Activated CD4-positive, alpha-beta memory T cell treated with anti-CD3 and anti-CD28 coated beads, Interleukin-2, amount 10 ng/mL, durations not matched to agents 7 days and 5 days (primary cell): ENCODE results near the gene FOCAD. TPM values are rescaled to one million over a fixed set of nuclear protein-coding genes. Genes with fewer than 3 reads are reported as not detected.

Experiments used
- CTCF ChIA-PET: fragments of 350-600 bp; sonication (Branson Sonifier 250); formaldehyde crosslinking; loops from one replicate; lab custom pipeline; 2021; ENCODE audit warnings: antibody characterized with exemption, inconsistent platforms; lab: Charles Lee
- POLR2A ChIA-PET: fragments of 350-600 bp; sonication (Branson Sonifier 250); formaldehyde crosslinking; loops from one replicate; lab custom pipeline; 2021; ENCODE audit warnings: antibody characterized with exemption; lab: Charles Lee
- DNase-seq: peaks from one replicate; pipeline ENCODE4 v3.0.0-alpha.2; 2020
- H3K27ac Mint-ChIP-seq: one replicate; pipeline ENCODE4 v1.8.0; 2021; ENCODE audit warnings: mild to moderate bottlenecking, mixed read lengths
- H3K27me3 Mint-ChIP-seq: one replicate; pipeline ENCODE4 v1.8.0; 2021; ENCODE audit warnings: mixed read lengths
- H3K36me3 Mint-ChIP-seq: one replicate; pipeline ENCODE4 v1.8.0; 2021; ENCODE audit warnings: low read depth, mixed read lengths
- H3K4me1 Mint-ChIP-seq: one replicate; pipeline ENCODE4 v1.8.0; 2021; ENCODE audit warnings: mixed read lengths
- H3K4me3 Mint-ChIP-seq: one replicate; pipeline ENCODE4 v1.8.0; 2021; ENCODE audit warnings: mild to moderate bottlenecking, mixed read lengths
- H3K9me3 Mint-ChIP-seq: one replicate; pipeline ENCODE4 v1.8.0; 2021; ENCODE audit warnings: mixed read lengths
- total RNA-seq, 2 experiments: library from RNA; stranded (reverse); gene quantifications; one replicate each; pipeline ENCODE4 v1.2.3, GENCODE V29; 2021

The FOCAD gene
- total RNA-seq, 2 experiments from 2014 or later, result 26.3 to 30.7 TPM

GRCh38 chr9:20684875-20685696 is 1.0 kb downstream of the FOCAD start:
- Mint-ChIP-seq H3K4me1 (peaks cover 20% of the 10 kb centered on the region), H3K36me3 (no peaks in the 10 kb centered on the region), H3K9me3 (no peaks in the 10 kb centered on the region), H3K4me3 (peak overlapping the region; percentile 91), H3K27me3 (no peaks in the 10 kb centered on the region), H3K27ac (peak overlapping the region; percentile 73)
- DNase-seq, result no peak
- CTCF ChIA-PET, result interaction anchor here (0.7 to 2.8 kb wide), 8 partner anchors 13 to 426 kb away, joined by 3 to 16 read pairs (median 4); partner anchors contain the start of gene MLLT3
- POLR2A ChIA-PET, result interaction anchor here (0.7 to 3.9 kb wide), 25 partner anchors 9 to 1305 kb away, joined by 3 to 92 read pairs (median 5); partner anchors contain the start of genes HACD4, MLLT3 and RPS6

- Mint-ChIP-seq H3K27ac (no peak overlapping the region), H3K36me3 (no peaks in the 10 kb centered on the region), H3K4me1 (peaks cover 20% of the 10 kb centered on the region), H3K9me3 (no peaks in the 10 kb centered on the region), H3K4me3 (peak overlapping the region; percentile 91), H3K27me3 (no peaks in the 10 kb centered on the region)
- ChIA-PET POLR2A (interaction anchor here (1.1 to 3.9 kb wide), 7 partner anchors 27 to 937 kb away, joined by 3 to 92 read pairs (median 10); partner anchors contain the start of genes HACD4 and MLLT3), CTCF (interaction anchor here (2.8 kb wide), 1 partner anchor 63 kb away, joined by 16 read pairs; the partner anchor contains the start of gene MLLT3)
- DNase-seq, result no peak
These were observed 1.7 kb downstream of the FOCAD start for GRCh38 chr9:20685769-20686168.

- CTCF ChIA-PET, result no interaction called here
- H3K4me3 Mint-ChIP-seq, result no peak overlapping the region
These were observed 5.8 kb downstream of the FOCAD start for GRCh38 chr9:20689833-20690232.

DNA sequence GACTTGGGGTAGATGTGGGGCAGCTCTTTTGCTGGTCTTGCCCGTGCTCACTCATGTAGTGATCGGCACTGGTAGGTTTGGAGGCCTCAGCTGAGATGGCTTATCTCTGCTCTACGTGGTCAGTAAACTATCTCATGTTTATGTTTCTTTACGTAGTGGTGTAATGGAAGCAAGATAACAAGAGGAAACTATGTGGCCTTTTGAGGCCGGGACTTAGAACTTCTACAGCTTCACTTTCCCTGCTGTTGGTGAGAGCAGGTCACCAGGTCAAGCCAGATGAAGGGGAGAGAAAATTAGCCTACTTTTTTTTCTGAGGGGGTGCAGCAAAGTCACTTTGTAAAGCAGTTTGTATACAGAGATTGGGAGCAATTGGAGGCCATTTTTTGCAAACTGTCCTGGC is 8.5 kb downstream of the FOCAD start:
- Mint-ChIP-seq H3K27me3 (no peaks in the 10 kb centered on the region), H3K9me3 (no peaks in the 10 kb centered on the region), H3K4me1 (peaks cover 5% of the 10 kb centered on the region), H3K27ac (no peak overlapping the region), H3K4me3 (no peak overlapping the region), H3K36me3 (peaks cover 4% of the 10 kb centered on the region)
- ChIA-PET POLR2A (no interaction called here), CTCF (no interaction called here)
- DNase-seq, result no peak

More at GRCh38 chr9:20689833-20690232, 5.8 kb downstream of the FOCAD start:
- peaks cover 12% of the 10 kb centered on the region for H3K4me1 Mint-ChIP-seq
- no peaks in the 10 kb centered on the region for H3K36me3 Mint-ChIP-seq
- H3K27ac Mint-ChIP-seq, result no peak overlapping the region
- no peak for DNase-seq
- H3K9me3 Mint-ChIP-seq, result no peaks in the 10 kb centered on the region
- H3K27me3 Mint-ChIP-seq, result no peaks in the 10 kb centered on the region
- POLR2A ChIA-PET, result no interaction called here

DNA sequence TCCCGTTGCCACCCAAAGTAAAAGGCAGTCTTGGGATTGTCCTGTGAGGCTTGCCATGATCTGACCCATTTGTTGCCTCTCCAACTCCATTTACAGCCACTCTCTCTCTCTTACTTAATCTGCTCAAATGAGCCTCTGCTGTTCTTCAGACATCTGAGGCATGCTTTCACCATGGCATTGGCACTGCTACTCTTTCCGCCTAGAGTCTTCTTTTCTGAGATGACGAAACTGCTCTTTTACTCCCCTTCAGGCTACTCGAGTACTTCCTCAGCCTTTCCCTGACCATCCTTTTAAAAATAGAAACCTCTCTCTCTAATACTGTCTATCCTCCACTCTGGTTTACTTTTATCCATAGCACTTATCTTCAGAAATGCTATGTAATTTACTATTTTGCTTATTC is 9.0 kb downstream of the FOCAD start:
- ChIA-PET POLR2A (no interaction called here), CTCF (no interaction called here)
- no peak overlapping the region for H3K27ac Mint-ChIP-seq
- H3K4me1 Mint-ChIP-seq, result peaks cover 5% of the 10 kb centered on the region
- H3K36me3 Mint-ChIP-seq, result peaks cover 4% of the 10 kb centered on the region
- no peak overlapping the region for H3K4me3 Mint-ChIP-seq
- no peak for DNase-seq
- H3K9me3 Mint-ChIP-seq, result no peaks in the 10 kb centered on the region
- H3K27me3 Mint-ChIP-seq, result no peaks in the 10 kb centered on the region

DNA sequence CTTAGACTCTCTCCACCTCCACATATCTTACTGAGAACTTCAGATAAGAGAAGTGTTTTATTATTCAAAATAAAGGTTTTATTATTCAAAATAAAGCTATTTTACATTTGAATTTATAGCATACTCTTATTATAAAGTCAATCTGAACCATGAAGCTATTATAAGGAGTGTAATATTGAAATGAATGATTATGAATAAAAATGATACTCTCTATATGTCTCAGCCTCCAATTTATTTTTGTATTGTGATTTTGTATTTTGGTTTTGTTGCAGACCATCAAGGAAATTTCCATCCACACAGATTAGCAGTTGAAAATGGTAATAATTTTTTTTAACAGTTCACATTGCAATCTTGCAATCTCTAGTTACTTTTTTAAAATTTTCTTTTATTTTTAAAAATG is 10.2 kb downstream of the FOCAD start:
- Mint-ChIP-seq H3K27me3 (no peaks in the 10 kb centered on the region), H3K9me3 (no peaks in the 10 kb centered on the region), H3K4me3 (no peak overlapping the region), H3K36me3 (peaks cover 4% of the 10 kb centered on the region), H3K27ac (no peak overlapping the region), H3K4me1 (peaks cover 11% of the 10 kb centered on the region)
- DNase-seq, result no peak
- ChIA-PET POLR2A (interaction anchor here (1.4 kb wide), 1 partner anchor 10 kb away, joined by 8 read pairs; the partner anchor contains the start of gene FOCAD), CTCF (no interaction called here)

DNA sequence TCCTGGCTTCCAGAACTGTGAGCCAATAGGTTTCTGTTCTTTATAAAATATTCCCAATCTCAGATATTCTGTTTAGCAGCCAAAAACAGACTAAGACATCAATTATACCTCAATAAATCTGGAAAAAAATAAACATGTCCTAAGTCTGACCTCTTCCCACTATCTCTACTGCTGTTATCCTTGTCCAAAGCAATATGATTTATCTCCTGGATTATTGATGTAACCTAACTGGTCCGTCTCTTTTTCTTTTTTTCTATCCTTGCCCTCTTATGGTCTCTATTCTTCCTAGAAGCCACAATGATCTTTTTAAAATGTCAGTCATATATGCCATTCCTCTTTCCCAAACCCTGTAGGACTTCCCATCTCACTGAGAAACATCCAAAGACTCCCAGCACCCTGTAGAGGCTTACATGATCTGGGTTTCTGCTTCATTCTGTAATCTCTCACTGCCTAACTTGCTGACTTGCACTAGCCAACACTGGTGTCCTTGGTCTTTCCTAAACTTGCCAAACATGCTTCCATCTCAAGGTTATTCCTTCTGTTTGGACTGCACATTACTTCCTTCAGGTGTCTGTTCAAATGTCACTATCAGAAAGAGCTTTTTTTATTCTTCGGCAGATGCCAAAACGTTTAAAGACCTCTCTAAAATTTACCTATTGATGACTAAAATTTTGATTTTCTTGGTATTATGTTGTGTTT is 13.1 kb downstream of the FOCAD start:
- Mint-ChIP-seq H3K27ac (no peak overlapping the region), H3K9me3 (no peaks in the 10 kb centered on the region)
- POLR2A ChIA-PET, result no interaction called here

GRCh38 chr9:20698782-20699181 is 14.7 kb downstream of the FOCAD start:
- Mint-ChIP-seq H3K27me3 (no peaks in the 10 kb centered on the region), H3K9me3 (no peaks in the 10 kb centered on the region), H3K4me1 (peaks cover 9% of the 10 kb centered on the region), H3K4me3 (no peak overlapping the region), H3K27ac (no peak overlapping the region), H3K36me3 (peaks cover 4% of the 10 kb centered on the region)
- CTCF ChIA-PET, result no interaction called here
- DNase-seq, result no peak
- POLR2A ChIA-PET, result no interaction called here

More for the DNA sequence above, 13.1 kb downstream of the FOCAD start:
- H3K4me1 Mint-ChIP-seq, result peaks cover 11% of the 10 kb centered on the region
- DNase-seq, result no peak
- peaks cover 4% of the 10 kb centered on the region for H3K36me3 Mint-ChIP-seq
- no peak overlapping the region for H3K4me3 Mint-ChIP-seq
- CTCF ChIA-PET, result no interaction called here
- no peaks in the 10 kb centered on the region for H3K27me3 Mint-ChIP-seq

- CTCF ChIA-PET, result no interaction called here
These were observed 17.0 kb downstream of the FOCAD start for GRCh38 chr9:20701060-20701459.

DNA sequence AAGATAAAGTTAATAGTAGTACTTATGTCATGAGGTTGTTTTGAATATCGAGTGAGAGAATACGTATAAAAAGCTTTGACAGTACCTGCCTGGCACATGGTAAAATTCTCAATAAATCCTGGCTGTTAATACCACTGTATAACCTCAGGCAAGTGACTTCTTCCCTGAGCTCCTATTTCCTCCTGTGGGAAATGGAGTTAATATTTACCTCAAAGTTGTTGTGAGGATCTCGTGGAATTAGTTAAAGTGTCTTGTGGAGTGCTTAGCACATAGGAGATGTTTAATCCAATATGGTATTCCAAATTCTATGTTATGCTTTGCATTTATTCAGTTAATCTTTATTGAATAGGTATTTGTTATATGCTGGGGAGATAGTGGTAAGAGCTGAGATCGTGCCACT is 18.5 kb downstream of the FOCAD start:
- Mint-ChIP-seq H3K27ac (no peak overlapping the region), H3K27me3 (no peaks in the 10 kb centered on the region)
- POLR2A ChIA-PET, result no interaction called here

More at GRCh38 chr9:20701060-20701459, 17.0 kb downstream of the FOCAD start:
- peaks cover 6% of the 10 kb centered on the region for H3K4me1 Mint-ChIP-seq
- no peaks in the 10 kb centered on the region for H3K9me3 Mint-ChIP-seq
- H3K4me3 Mint-ChIP-seq, result no peak overlapping the region
- peaks cover 4% of the 10 kb centered on the region for H3K36me3 Mint-ChIP-seq
- H3K27ac Mint-ChIP-seq, result no peak overlapping the region
- POLR2A ChIA-PET, result interaction anchor here (1.3 kb wide), 1 partner anchor 17 kb away, joined by 8 read pairs; the partner anchor contains the start of gene FOCAD
- H3K27me3 Mint-ChIP-seq, result no peaks in the 10 kb centered on the region
- DNase-seq, result no peak

DNA sequence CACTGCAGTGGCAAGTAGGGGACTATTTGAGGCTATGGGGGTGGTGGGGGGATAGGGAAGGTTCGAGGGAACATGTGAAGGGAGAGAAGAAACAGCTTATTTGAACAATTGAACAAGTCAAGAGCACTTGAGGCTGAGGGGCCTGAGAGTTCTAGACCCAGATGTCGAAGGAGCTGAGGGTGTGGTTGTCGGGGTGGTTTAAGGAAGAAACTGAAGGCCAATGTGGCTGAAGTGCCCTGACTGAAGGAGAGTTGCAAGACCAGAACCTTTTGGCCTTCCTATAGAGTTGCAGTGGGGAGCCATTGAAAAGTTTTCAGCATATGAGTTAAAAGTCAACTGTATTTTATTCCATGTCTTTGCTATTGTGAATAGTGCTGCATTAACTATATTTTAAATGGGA is 19.1 kb downstream of the FOCAD start:
- Mint-ChIP-seq H3K4me3 (no peak overlapping the region), H3K4me1 (peaks cover 6% of the 10 kb centered on the region), H3K9me3 (no peaks in the 10 kb centered on the region), H3K36me3 (peaks cover 4% of the 10 kb centered on the region), H3K27me3 (no peaks in the 10 kb centered on the region), H3K27ac (no peak overlapping the region)
- DNase-seq, result no peak
- ChIA-PET CTCF (no interaction called here), POLR2A (no interaction called here)

More for the DNA sequence above, 18.5 kb downstream of the FOCAD start:
- Mint-ChIP-seq H3K36me3 (peaks cover 2% of the 10 kb centered on the region), H3K4me1 (peaks cover 6% of the 10 kb centered on the region), H3K9me3 (no peaks in the 10 kb centered on the region), H3K4me3 (no peak overlapping the region)
- DNase-seq, result no peak
- CTCF ChIA-PET, result no interaction called here

DNA sequence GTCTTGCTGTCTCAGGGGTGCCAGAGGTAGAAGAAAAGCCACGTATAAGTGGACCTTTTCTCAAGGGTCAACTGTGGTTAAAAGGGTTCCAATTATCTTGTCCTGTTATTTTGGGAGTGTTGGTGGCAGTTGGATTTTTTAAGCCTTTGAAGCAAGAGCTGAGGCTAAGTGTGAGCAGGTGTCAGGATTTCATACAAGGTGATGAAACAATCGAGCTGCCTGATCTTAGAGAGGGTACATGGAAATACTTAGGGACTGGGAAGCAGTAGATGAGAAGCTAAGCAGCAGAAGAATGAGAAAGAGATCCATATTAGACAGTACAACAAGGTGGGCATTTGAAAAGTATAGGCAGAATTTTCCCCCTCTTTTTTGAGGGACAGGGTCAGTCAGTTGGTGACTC is 23.6 kb downstream of the FOCAD start:
- no peaks in the 10 kb centered on the region for H3K9me3 Mint-ChIP-seq
- no peaks in the 10 kb centered on the region for H3K27me3 Mint-ChIP-seq
- no peak overlapping the region for H3K4me3 Mint-ChIP-seq
- ChIA-PET CTCF (interaction anchor here (1.0 kb wide), 1 partner anchor 24 kb away, joined by 4 read pairs; the partner anchor contains the start of gene FOCAD), POLR2A (interaction anchor here (0.7 kb wide), 1 partner anchor 24 kb away, joined by 4 read pairs; the partner anchor contains the start of gene FOCAD)
- no peaks in the 10 kb centered on the region for H3K4me1 Mint-ChIP-seq
- H3K36me3 Mint-ChIP-seq, result peaks cover 4% of the 10 kb centered on the region
- DNase-seq, result no peak
- no peak overlapping the region for H3K27ac Mint-ChIP-seq

DNA sequence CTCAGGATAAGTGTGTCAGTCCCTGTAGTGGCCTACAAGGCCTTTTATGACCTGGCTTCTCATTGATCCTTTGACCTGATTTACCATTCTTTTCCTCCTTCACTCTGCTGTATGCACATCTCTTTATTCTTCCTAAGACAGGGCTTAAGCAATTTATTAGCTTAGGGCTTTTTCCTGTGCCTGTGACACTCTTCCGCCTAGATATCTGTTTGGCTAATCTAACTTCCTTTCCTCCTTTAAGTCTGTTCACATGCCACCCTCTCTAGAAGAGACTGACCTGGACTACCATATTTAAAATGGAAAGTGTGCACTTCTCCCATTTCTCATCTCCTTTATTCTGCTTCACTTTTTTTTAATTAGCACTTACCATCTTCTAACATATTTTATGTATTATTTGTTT is 29.1 kb downstream of the FOCAD start:
- no peak for DNase-seq
- Mint-ChIP-seq H3K27ac (no peak overlapping the region), H3K36me3 (peaks cover 13% of the 10 kb centered on the region), H3K9me3 (no peaks in the 10 kb centered on the region), H3K27me3 (no peaks in the 10 kb centered on the region), H3K4me3 (no peak overlapping the region), H3K4me1 (peaks cover 8% of the 10 kb centered on the region)
- CTCF ChIA-PET, result no interaction called here
- POLR2A ChIA-PET, result no interaction called here
